Astrocyte (in vitro differentiated cells and primary cell): ENCODE measurements around the gene MORN5.

Experiments
- EZH2 ChIP-seq: IDR thresholded peaks from 2 replicates; pipeline ENCODE4 v1.6.1; 2012; ENCODE audit warnings: mild to moderate bottlenecking, low read length, inconsistent platforms; ENCODE audit not compliant: insufficient read depth
- TF ChIP-seq, protein P1 (sequence below): IDR thresholded peaks from 2 replicates; pipeline ENCODE4 v1.5.1; 2011; ENCODE audit warnings: low read depth, mild to moderate bottlenecking, inconsistent platforms, low read length, moderate library complexity; ENCODE audit not compliant: insufficient read depth

DNA sequence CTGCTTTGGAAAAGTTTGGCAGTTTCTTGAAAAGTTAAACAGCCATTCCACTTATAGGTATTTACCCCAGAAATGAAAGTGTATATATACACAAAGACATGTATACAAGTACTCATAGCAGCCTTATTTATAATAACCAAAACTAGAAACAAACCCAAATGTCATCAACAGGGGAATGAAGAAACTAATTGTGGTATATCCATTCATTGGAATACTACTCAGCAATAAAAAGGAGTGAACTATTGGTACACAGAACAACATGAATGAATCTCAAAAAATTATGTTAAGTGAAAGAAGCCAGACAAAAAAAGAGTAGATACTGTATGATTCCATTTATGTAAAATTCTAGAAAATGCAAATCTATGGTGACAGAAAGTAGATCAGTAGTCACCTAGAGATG, 2.7 kb downstream of the MORN5 start:
- TF ChIP-seq, protein P1, sequence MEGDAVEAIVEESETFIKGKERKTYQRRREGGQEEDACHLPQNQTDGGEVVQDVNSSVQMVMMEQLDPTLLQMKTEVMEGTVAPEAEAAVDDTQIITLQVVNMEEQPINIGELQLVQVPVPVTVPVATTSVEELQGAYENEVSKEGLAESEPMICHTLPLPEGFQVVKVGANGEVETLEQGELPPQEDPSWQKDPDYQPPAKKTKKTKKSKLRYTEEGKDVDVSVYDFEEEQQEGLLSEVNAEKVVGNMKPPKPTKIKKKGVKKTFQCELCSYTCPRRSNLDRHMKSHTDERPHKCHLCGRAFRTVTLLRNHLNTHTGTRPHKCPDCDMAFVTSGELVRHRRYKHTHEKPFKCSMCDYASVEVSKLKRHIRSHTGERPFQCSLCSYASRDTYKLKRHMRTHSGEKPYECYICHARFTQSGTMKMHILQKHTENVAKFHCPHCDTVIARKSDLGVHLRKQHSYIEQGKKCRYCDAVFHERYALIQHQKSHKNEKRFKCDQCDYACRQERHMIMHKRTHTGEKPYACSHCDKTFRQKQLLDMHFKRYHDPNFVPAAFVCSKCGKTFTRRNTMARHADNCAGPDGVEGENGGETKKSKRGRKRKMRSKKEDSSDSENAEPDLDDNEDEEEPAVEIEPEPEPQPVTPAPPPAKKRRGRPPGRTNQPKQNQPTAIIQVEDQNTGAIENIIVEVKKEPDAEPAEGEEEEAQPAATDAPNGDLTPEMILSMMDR = no peak
- no peak for TF ChIP-seq EZH2
